Frontal cortex (tissue), 4 donors: ENCODE results near the gene ZNF33B. TPM values are rescaled to one million over a fixed set of nuclear protein-coding genes. Genes with fewer than 3 reads are reported as not detected.
"Not testable (repeated sequence)": the region's sequence is repeated elsewhere in the genome, so short reads cannot be mapped to it uniquely, and the experiment has no call there.

Experiments used
- DNase-seq, 2 donors: peaks; one replicate each; pipeline ENCODE4 v3.0.0; 2012; ENCODE audit warnings: low spot score in 2 of 2
- FAIRE-seq: peaks from 2 replicates; lab custom pipeline; 2012; peaks lifted over from hg19 to GRCh38; lab: Jason Lieb, UNC
- total RNA-seq: library from RNA; depleted of rRNA; stranded (reverse); fragments of >200 nt; gene quantifications from one replicate; pipeline ENCODE4 v1.2.3, GENCODE V29; 2014
- donor health status: control.
- donor health status: control.
- donor health status: control.

Gene ZNF33B
- total RNA-seq, 1 donor from 2014 or later, result 32.2 TPM

DNA sequence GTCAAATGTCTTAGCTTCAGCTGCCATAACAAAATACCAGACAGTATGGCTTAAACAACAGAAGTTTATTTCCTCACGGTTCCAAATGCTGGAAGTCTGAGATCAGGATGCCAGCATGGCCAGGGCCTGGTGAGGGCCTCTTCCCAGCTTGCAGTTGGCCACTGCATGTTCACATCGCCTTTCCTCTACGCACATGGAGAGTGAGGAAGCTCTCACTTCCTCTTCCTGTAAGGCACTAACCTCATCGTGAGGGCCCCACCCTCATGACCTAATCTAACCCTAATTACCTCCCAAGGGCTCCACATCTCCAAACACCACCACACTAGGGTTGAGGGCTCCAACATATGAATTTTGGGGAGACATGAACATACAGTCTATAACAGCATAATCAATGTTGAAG is 14.4 kb downstream of the ZNF33B start:
- DNase-seq (no peak), FAIRE-seq (no peak)

DNA sequence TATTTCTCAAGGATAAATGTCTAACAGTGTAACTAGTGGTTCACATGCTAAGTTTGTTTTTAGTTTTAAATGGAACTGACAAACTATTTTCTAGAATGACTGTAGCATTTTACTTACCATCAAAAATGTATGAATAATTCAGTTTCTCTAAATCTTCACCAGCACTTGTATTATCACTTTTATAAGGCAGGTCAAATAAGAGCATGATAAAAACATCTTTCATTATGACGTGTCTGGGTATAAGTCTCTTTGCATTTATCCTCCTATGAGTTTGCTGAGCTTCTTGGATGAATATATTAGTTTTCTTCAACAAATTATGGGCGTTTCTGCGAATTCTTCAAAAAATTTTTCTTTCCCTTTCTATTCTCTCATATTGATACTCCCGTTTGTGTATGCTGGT is 19.9 kb downstream of the ZNF33B start:
- DNase-seq (no peak), FAIRE-seq (no peak)

DNA sequence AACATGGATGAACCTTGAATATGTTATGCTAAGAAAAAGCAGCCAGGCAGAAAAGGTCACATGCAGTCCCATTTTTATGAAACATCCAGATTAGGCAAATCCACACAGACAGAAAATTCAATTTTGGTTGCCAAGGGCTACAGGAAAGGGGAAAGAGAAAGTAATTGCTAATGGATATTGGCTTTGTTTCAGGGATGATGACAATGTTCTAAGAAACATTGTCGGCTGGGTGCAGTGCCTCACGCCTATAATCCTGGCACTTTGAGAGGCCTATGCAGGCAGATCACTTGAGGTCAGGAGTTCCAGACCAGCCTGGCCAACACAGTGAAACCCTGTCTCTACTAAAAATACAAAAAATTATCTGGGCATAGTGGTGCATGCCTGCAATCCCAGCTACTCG is 23.0 kb downstream of the ZNF33B start:
- DNase-seq (no peak), FAIRE-seq (no peak)

DNA sequence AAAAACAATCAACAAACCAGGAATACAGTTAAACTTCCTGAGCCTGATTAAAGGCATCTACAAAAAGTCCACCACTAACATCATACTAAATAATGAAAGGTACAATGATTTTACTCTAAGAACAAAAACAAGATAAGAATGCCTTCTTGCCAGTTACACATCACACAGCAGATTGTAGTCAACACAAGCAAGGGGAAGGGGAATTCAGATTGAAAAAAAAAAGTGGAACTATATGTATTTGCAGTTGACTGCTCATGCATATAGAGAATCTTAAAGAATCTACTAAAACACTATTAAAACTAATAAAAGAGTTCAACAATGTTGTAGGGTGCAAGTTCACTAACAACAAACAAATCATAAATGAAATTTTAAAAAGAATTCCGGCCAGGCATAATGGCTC is 28.5 kb downstream of the ZNF33B start:
- no peak for DNase-seq
- FAIRE-seq, result no peak

DNA sequence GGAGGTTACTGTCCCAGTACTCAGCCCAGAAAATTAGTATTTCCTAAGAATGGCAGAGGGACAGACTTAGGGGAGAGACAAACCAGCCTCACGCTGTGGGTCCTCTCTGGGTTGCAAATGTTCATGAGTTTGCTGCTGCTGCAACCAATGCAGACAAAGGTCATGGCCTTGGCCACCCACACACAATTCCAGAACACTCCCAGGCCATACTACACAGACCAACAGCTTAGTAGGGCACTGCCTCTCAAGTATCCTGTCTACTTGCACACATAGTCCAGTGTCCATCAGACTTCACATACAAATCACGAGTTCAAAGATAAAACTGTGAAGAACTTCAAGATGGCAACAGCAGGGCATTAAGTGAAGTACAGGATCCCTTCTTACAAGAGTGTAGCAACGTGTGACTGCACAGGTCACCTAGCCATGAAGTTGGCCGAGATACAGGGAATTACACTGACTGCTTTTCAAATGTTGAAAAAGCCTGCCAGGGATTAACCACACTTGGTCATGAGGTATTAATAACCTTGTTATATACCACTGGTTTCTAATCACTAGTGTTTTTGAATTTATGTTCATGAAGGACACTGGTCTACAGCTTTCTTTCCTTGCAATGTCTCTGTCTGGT is 40.0 kb downstream of the ZNF33B start:
- FAIRE-seq (no peak), DNase-seq (no peak)

DNA sequence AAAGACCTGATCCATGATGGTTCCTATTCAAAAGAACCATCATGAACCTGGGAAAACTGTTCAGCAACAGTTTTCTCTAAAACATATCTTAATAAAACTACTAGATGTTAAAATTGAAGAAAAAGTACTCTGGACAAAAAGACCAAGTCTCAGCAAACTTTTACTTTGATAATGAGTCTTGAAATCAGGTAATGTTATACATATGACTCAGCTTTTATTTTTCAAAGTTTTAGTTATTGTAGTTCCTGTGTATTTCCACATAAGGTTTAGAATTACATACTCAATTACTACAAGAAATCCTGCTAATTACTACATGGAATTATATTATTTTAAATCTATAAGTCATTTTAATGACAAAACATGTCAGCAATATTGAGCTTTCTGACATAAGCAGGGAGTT is 42.2 kb downstream of the ZNF33B start:
- FAIRE-seq (peak; percentile 13), DNase-seq (no peak)

DNA sequence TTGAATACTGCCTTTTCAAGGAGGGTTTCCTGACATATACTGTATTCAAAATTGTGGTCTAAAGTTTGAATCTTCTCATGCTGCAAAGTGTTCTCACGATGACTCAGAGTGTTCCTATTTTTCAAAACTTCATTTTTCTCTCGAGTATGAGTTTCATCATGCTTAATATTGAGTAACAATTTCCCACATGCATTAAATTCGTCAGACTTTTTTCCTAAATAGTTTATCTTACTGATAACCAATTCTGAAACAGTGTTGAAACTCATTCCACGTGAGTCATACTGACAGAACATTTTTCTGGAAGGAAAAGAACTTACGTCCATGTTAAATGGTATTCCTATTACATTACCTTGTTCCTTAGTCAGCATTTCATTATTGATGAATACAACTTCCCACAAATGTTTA is 44.1 kb downstream of the ZNF33B start:
- DNase-seq, result no peak
- no peak for FAIRE-seq

DNA sequence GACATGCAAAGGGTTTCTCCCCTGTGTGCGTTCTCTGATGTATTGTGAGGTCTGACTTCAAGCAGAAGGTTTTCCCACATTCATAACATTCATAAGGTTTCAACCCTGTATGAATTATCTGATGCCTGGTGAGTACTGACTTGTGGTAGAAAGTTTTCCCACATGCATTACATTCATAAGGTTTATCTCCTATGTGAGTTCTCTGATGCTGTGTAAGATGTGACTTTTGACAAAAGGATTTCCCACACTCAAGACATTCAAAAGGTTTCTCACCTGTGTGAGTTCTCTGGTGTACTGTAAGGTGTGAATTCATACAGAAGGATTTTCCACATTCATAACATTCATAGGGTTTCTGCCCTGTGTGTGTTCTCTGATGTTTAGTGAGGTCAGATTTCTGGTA is 45.1 kb downstream of the ZNF33B start:
- no peak for FAIRE-seq

DNA sequence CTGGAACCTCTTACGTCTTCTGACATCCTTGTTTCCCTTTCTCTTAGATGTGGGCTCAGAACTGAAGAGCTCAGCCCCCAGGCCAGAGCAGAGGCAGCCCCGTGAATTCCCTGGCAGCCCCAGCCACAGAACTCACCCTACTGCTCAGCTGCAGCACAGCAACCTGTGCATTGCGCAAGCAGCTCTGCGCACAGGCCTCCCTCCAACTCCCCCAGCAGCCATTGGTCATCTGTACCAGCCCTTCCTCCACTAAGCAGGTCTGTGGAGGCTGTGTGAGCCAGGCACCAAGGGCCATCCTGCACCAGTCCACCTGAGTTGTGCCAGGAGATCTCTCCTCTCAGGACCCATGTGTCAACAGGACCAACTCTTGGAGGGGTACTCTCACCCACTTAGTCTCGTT is 54.5 kb downstream of the ZNF33B start:
- FAIRE-seq, result no peak

More for the DNA sequence above, 45.1 kb downstream of the ZNF33B start:
- no peak for DNase-seq

DNA sequence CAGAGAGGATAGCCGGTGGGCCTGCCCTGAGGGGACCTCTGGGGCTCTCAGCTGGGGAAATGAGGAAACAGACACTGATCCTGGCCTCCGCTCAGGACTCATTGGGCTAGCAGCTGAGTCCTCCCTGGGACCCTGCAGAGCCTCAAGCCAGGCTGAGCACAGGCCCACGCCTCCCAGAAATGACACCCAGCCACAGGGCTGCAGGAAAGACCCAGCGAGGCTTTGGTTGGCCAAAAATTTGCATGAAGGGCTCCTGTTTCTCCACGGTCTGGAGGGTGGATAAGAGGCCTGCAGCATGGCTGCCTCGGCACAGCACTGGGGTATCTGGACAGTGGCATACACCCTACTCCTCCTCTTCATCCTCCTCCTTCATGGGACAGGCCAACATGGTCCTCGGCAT is 60.4 kb downstream of the ZNF33B start:
- DNase-seq (no peak), FAIRE-seq (no peak)

More for the DNA sequence above, 54.5 kb downstream of the ZNF33B start:
- DNase-seq, result no peak

DNA sequence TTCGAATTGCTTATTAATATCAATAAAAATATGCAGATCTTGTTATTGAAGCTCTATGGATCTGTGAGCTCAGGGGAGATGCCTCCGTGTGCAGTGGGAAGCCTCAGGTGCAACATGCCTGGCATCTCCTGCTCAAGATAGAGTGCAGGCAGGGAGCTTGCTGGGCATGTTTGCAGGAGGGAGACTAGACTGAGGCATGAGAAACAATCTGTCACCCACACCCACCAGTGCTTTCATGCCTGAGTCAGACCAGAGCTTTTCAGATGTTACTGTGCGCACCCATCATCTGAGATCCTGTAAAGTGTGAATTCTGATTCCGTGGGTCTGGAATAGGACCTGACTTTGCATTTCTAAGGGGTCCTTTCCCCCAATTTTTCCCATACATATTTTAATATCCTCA is 62.0 kb downstream of the ZNF33B start:
- no peak for DNase-seq
- FAIRE-seq, result no peak

DNA sequence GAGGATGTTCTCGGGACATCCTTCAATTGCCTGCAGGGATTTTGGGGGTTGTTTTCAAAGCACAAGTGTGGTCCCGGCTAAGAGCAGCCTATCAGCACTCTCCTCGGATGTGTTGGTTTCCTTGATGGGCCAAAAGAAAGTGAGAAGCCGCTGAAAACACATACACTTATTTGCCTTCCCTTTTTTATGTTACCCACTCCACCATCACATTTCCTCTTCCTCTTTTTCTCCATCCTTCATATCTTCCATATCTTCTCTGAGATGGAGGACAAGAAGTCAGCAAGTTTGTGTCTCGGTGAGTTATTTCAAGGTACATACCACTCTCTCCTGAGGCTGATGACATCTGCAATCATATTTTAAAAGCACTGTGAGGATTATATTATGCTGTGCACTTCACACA is 64.0 kb downstream of the ZNF33B start:
- FAIRE-seq, result no peak
- no peak for DNase-seq

DNA sequence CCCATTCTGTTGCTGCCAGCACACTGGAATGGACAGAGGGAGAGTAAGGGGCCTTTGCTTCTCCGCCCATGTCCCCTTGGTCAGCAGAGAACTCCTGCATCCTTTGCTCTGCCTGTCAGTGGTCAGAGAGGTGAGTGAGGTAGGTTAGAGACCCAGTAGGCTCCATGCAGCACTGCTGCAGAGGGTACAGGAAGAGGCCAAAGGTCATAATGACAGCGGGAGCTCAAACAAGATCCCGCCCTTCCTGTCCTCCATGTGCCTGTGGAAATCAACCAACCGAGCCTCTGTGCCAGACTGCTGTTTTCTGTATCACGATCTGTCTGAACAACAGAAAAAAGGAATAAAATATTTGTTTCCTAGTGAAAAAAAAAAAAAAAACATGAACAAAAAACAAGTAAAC is 81.4 kb downstream of the ZNF33B start:
- DNase-seq (no peak), FAIRE-seq (no peak)

DNA sequence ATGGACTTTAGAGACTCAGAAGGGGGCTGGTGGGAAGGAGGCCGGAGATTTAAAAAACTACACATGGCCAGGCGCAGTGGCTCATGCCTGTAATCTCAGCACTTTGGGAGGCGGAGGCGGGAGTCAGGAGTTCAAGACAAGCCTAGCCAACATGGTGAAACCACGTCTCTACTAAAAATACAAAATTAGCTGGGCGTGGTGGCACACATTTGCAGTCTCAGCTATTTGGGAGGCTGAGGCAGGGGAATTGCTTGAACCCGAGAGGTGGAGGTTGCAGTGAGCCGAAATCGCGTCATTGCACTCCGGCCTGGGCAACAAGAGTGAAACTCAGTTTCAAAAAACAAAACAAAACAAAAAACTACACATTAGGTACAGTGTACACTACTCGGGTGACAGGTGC is 84.8 kb downstream of the ZNF33B start:
- not testable (repeated sequence) for DNase-seq, FAIRE-seq

DNA sequence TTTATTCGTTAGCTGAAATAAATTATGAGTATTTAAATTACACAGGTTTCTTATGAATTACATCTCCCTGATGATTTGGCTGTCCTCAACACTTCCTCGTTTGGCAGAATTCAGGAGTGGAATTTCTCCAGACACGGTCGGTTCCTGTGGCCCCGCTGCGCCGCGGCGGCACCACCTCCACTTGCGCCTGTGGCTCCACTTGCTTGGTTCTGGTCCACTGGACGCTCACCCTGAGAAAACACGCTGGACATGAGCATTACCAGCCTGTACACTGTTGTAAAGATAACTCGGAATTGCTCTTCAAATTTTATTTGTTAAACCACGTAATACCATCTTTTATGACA is 85.3 kb downstream of the ZNF33B start:
- FAIRE-seq, result no peak
- no peak for DNase-seq

DNA sequence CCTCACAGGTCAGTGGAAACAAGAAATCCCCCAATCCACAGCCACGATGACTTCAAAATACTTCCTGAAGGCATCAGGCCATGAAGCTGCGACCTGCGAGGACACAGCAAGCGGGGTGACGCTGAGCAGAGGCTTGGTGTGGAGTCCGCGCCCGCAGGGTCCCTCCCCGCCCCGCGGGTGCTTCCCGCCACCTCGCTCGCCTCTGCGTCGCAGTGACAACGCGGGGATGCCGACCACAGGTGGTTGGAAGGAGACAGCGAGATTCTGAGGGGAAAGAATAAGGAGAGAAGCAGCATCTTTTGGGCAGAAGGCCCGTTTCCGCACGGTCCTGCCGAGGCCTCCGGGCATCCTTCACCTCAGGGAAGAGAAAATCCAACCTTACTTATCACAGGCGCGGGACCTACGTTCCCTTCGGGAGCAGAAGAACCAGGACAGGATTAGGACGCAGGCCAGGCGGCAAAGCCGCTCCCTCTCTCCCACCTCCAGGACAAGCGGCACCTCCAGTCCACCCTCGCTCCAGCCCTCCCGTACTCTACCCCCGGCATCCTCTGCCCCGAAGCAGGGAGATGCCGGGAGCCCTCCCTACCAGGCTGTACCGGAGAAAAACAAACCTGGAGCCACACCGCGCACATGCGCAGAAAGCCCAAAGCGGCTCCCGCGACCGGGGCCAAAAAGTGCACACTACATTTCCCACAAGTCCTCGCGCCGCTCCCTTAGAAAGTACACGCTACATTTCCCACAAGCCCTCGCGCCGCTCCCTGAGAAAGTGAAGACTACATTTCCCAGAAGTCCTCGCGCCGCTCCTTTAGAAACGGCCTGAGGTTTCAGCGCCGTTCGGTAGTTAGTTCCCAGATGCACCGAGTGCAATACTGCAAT is 85.9 kb downstream of the ZNF33B start:
- DNase-seq (peak; percentile 78 to 88), FAIRE-seq (peak; percentile 64)

DNA sequence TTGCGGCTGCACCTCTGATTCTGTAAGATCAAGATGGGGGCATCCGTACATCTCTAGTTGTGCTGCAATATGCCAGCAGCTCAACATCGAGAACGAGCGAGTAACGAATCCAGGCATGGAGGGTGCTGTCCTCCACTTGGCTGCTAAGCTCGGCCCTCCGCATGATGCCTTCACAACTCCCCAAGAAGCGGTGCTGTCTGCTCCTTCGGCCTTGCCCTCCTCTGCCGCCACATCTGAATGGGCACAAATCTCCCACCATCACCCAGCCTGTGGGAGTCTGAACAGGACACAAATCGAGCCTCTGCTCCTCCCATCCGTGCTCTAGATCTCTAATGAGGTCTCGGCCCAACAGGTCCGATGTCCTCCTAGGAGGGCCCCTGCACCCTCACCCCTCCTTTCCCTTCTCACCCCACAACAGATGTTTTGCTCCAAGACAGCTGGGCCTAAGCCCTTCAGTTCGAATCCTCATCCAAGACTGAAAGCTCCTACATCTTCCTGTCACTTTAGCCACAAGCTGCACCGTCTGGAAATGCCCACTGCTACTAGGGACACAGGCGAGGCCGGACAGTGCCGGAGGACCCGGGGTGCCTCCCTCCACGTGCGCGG is 86.7 kb downstream of the ZNF33B start:
- FAIRE-seq (no peak), DNase-seq (no peak)

DNA sequence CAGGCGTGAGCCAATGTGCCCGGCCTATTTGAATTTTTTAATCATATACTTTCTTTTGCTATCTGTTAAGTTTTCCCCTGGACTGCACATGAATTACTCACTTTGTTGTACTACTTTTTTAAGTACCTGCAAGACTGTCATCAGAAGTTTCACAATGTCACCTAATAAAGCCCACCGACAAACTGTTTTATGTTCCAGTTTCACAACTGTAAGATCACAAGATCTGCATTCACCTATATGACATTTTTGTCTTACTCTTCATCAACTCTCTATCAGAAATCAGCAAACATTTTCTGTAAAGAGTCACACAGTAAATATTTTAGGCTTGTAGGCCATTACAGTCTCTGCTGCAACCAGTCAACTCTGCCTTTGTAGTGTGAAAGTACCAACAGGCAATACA is 88.5 kb downstream of the ZNF33B start:
- FAIRE-seq (no peak), DNase-seq (no peak)

DNA sequence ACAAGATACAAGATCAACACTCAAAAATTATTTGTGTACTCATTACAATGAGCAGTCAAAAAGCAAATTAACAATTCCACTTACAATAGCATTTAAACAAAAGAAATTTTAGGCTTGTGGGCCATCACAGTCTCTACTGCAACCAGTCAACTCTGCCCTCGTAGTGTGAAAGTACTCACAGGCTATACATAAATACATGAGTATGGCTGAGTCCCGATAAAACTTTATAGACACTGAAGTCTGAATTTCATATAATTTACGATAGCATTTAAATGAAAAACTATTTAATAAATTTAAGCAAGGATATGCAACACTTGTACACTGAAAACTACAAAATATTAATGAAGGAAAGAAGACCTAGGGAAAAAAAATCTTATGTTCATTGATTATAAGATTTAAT is 90.1 kb downstream of the ZNF33B start:
- no peak for FAIRE-seq
- DNase-seq, result no peak

DNA sequence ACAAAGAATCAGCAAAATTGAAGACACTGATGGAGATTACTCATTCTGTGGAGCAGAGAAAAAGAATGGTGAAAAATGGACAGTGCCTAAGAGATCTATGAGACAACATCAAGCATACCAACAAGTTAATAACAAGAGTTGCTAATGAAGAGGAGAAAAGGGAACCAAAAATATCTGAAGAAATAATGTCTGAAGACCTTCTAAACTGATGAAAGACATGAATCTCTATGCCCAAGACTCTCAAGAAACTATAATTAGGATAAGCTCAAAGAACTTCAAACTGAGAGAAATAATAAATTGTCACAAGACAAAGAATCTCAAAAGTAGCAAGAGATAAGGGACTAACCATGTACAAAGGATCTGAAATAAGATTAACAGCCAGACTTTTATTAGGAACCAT is 93.4 kb downstream of the ZNF33B start:
- no peak for FAIRE-seq
- no peak for DNase-seq

DNA sequence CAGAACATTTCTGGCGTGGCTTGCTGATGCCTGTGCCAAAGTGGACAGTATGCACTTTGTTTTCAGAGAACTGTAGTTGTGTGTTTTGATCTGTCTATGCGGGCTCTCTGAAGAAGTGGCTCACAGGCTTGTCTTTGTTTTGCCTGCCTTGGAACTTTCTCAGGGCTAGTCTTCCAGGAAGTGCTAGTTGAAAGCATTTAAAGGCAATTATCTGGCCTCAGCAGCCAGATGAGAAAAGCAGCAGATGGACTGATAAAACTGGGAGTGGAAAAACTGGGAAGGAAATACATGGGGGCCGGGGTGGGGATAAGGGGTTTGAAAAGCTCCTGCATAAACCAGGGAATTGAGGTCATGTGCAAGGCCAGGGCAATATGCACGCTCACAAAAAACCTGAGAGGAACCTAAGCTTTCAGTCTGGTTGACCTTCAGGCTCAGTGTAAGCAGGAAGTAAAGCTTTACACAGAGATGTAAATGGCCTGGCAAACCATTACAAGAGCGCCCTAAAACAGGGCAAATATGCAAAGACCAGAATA is 94.5 kb downstream of the ZNF33B start:
- DNase-seq (no peak), FAIRE-seq (no peak)
